T follicular helper cell (primary cell): ENCODE data around the gene KRTAP2-2.

Experiments used
- DNase-seq: peaks from one replicate; pipeline ENCODE4 v3.0.0-alpha.2; 2020; ENCODE audit warnings: low read depth

KRTAP2-2 gene

DNA sequence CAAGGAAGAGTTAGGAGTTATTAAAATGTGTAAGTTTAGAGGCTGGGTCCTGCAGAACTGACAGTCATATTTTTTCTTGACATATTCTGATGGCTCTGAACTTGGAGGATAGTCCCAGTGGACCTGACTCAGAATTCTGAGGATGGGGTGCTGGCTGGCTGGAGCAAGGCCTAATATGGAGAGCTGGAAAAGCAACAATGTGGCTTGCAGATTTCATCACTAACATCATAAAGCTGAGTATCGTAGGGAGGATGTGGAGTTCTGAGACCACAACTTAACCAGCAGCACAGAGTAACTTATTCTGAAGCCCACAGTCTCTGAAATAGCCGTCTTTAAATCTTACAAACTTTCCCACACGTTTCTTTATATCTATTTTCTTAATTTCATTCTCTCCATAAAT lies 30.3 kb downstream of the KRTAP2-2 start:
- DNase-seq: no peak

DNA sequence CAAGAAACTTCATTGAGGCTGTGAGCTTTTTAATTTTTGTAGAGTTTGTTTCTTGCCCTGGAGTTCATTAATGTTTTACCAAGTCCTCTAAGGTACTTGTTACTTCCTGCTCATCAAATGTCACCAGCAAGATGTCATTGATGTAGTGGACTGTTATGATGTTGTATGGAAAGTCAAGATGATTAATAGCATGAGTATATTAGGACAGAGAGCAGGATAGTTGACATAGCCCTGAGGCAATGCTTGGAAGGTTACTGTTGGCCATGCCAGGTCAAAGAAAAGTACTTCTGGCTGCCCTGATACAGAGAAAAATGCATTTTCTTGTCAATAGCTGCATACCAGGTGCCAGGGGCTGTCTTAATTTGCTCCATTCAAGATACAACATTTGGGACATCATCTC lies 34.7 kb downstream of the KRTAP2-2 start:
- no peak for DNase-seq

DNA sequence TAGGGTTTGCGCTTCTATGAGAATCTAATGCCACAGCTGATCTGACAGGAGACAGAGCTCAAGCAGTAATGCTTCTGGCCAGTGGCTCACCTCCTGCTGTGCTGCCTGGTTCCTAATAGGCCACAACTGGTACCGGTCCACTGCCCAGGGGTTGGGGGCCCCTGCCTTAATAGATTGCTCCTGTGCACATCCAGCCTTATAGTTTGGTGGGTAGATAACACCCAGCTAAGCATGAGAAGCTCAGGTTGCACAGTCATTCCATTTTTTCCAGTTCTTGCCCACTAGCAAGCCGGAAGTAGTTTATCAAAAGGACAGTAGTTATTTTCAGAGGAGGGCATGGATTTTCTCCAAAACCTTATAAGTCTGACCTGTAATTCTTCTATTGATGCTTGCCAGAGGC lies 35.6 kb downstream of the KRTAP2-2 start:
- no peak for DNase-seq

DNA sequence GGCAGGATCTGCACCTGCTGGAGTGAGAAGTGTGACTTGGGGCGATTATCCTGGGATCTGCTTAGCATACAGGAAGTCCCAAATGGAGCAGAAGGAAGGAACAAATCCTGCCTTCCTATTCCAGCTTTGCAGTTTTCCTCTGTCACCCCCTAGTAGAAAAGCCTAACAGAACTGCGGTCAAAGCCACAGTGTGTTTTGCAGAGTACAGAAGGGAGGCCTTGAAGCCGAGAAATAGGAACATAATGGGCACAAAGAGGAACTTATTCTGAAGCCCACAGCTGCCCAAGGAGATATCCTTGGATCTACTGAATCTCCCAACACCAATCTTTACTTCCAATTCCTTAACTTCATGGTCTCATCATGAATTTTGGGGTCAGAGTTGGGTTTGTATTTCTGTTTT lies 36.5 kb downstream of the KRTAP2-2 start:
- DNase-seq: no peak

DNA sequence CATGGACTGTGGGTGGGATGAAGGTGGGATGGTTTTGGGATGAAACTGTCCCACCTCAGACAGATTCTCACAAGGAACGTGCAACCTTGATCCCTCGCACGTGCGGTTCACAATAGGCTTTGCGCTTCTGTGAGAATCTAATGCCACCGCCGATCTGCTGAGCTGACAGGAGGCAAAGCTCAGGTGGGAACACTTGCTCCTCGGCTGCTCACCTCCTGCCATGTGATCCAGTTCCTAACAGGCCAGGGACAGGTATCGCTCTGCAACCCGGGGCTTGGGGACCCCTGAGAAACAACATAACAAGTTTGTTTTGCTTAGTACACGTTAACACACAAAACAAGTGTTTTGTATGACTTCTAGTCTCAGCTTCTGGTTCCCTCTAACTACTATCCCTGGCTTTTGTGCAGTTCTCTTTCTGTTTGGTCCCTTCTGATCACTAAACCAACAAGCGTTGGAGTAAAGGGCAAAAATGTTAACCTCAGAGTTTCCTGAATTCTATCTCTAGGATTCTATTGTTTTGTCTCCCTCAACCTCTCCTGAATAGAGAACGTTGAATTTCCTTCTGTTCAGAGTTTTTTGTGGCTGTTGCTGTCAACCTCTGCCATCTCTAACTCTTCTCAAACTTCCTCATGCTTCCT lies 38.3 kb downstream of the KRTAP2-2 start:
- DNase-seq: no peak

DNA sequence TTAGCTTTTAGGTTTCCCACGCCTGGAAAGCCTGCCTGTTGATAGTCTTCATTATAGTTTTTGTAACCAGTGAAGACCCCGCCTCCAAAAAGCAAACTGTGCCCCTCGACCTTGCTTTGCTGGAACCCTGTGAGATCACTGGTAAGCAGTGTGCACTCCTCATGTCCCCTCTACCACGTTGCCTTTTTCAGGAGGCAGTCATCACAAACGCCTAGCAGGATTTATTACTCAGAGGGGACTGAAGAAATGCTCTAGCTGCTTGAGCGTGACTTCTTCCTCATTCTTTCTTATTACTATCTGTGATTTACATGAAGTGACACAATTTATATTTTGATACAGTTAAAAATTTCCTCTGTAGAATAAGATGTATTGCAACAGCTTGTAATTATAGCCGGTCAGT lies 39.6 kb downstream of the KRTAP2-2 start:
- DNase-seq: no peak

DNA sequence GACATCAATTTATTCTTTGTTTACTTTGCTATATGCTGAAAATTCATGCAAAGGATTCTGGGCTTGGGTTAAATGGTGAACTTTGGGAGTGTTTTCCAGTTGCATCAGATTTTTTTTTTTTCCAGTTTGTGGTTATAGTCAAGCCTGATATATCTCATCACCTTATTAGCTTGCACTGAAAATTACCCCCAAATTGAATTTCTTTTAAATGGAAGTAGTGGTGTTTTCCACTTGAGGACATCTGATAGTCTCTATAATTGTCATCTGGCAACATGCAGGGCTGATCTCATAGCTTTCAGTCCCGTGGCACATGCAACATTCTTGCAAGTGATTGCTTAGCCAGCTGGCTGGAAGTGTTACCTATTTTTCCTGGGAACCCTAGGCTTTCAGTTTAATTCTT lies 41.4 kb downstream of the KRTAP2-2 start:
- DNase-seq: no peak

DNA sequence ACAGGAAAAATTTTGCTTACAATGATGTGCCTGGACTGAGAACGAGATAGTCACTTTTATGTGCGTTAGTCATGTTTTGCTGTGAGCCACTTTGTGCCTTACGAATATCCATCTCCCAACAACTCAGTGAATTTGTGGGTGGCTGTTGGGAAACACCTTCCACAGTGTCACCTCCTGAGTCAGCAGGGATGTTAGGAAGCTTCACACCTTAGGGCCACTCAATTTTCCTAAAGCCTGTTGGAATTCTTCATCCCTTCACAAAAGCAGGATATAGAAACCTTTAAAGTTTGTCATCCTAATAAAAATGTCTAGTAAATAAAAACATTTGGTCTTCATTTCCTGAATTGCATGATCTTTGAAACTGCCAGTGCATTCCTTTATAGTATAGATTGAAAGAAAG lies 41.8 kb downstream of the KRTAP2-2 start:
- no peak for DNase-seq

DNA sequence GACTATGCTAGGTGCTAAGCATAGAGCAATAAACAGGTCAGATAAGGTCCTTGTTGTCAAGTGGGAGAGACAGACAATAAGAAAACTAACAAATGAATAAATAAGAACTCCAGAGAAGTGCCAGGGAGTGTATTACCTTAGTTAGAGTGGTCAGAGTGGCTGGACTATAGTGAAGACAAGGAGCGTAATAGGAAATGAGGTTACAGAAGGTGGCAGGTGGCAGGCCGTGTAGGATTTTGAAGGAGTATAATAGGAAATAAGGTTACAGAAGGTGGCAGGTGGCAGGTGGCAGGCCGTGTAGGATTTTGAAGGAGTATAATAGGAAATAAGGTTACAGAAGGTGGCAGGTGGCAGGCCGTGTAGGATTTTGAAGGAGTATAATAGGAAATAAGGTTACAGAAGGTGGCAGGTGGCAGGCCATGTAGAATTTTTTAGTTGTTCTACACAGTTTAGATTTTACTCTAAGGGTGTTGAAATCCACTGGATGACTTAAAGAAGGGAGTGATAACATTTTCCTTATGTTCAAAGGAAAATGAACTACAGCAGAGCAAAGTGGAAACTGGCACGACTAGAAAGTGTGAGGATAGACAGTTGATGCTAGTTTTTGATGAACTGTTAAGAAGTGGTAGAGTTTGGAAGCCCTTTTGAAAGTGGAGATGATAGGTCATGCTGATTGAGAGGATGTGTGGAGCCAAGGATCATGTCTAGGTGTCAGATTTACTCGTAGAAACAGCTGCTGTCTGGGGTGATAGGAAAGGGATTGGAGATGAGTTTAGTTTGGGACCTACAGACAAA lies 42.5 kb downstream of the KRTAP2-2 start:
- DNase-seq: no peak

DNA sequence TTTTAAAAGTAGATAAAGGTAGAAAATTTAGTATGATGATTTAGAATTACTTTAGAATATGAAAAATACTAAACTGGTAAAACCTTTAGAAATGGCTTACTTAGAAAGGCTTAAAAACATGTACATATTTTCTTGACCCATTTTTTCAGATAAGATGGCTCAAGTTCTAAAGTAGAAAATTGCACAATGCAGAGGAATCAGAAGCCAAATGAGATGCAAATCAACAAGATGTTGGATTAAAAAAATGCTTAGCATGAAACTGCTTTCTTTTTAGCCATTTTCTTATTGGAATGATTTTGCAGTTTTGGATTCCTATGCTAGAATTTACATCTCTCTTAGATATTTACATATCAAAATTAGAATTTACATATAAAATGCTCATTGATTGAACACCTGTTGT lies 44.6 kb downstream of the KRTAP2-2 start:
- no peak for DNase-seq

DNA sequence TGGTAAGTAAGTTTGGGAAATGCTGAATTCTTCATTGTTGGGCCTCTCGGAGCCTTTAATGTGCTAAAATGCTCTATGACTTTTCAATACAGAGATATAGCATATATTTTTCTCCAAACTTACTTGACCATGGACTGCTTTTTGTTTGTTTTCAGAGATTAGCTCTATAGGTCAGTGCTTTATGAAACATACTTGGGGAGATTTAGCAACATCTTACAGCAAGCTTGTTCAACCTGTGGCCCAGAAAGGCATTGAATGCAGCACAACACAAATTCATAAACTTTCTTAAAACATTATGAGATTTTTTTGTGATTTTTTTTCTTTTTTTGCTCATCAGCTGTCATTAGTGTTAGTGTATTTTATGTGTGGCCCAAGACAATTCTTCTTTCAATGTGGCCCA lies 45.1 kb downstream of the KRTAP2-2 start:
- DNase-seq: no peak

DNA sequence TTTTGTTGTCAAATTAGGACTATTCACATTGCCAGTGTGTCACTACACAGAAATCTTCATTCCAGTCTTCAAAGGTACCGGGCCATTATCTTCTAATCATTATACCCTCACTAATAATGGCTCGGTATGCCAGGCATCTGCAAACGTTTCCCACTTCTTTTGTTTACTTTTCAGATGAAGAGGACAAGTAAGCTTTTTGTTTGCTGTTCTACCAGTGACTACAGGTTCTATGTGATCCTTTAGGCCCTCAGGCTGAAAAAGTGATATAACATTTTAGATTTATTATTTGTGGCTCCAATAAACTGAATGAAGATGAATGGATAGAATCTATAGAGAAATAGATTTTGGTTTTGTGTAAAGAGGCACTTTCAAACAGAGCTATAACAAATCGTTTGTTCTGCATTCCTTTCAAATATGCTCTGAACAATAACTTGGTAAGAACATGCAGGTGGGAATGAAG lies 45.7 kb downstream of the KRTAP2-2 start:
- no peak for DNase-seq

DNA sequence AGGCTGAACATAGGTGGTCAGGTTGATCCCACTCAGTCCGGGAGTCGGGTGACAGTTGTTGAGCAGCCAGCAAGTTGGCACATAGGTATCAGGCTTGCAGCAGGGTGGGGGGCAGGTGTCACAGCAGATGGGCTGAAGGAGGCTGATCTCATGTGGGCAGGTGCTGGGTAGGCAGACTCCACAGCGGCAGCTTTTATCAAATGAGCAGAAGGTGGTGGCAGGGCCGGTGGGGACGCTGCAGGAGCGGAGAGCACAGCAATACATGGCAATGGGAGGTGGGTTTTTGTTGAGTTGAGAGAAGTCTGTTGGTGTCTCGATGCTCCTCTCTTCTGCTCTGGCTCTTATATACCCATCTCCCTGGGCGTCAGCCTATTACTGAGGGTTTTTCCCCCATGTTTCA lies 46.2 kb downstream of the KRTAP2-2 start, which contains the start of gene KRTAP3-1:
KRTAP3-1 (minus strand) TSS at position 318 of the 400 bp plus-strand sequence; CDS start at position 264, 54 bp downstream.
- DNase-seq: no peak
